ENCODE measurements around the gene LPO.

Gene LPO

DNA sequence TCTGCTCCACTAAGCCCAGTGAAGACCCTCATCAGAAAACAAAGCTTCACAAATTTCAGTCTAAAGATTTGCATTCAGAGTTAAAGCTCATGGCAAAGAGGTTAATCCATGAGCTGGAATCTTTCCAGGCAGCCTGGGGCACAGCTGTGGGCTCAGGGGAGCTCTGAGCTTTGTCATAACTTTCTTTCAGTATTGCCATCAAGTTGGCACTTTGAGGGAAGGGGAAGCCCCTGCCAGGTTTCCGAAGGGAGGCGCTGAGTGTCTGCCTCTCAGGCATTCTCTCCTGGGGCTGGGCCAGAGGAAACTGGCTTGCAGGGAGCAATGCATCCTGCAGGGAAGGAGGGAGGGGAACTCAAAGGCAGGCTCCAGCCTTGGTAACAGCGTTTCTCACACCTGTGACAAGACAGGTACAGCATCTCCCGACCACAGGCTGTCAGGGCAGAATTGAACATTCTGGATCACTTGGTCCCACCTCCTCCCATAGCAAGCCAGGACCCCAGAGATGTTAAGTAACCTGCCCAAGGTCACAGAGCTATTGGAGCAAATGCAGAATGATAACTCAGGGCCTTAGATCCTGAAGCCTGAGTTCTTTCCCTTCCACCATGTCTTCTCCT lies 3.9 kb downstream of the LPO start:
- Histone ChIP-seq H3K36me3 (ENCODE audit: control insufficient read depth, insufficient read depth, low read length) (no peaks in the 10 kb centered on the region), H3K4me3 (ENCODE audit: insufficient read depth, low read depth, low read length) (no peak overlapping the region), H3K27ac (ENCODE audit: insufficient read depth, low read depth, low read length, poor library complexity, severe bottlenecking) (no peak overlapping the region), H3K27me3 (ENCODE audit: control insufficient read depth, insufficient read depth, low read length, poor library complexity, severe bottlenecking) (peaks cover 48% of the 10 kb centered on the region), H3K4me1 (ENCODE audit: control insufficient read depth, insufficient read depth, low read length) (no peaks in the 10 kb centered on the region), H3K9me3 (ENCODE audit: control insufficient read depth, low read length) (no peaks in the 10 kb centered on the region)
- 26 to 32% methylated on average over 4 of the region's 4 CpGs for WGBS, 2 experiments

DNA sequence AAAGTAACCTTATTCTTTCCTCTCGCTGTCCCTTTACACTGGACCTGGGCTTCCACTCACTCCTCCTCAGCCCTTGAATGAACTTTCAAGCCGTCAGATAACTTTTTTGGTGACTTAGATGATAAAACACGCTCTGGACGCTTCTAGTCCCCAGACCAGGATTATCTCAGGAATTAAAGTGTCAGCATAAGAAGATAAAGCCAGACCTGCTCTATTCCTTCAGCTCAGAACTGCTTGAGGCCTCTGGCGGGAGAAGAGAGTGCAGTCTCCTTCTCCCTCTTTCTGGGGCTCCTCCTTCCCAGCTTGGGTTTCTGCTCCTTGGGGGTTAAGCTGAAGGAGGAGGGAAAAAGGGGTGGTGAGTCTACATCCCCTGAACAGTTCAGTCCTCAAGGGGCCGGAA lies 6.6 kb downstream of the LPO start:
- no peak overlapping the region for H3K27ac ChIP-seq (ENCODE audit: insufficient read depth, low read depth, low read length, poor library complexity, severe bottlenecking)
- no peak overlapping the region for H3K4me3 ChIP-seq (ENCODE audit: insufficient read depth, low read depth, low read length)
- WGBS, 2 experiments = 85 to 89% methylated on average over 6 of the region's 6 CpGs
- H3K27me3 ChIP-seq (ENCODE audit: control insufficient read depth, insufficient read depth, low read length, poor library complexity, severe bottlenecking) = peaks cover 68% of the 10 kb centered on the region
- no peaks in the 10 kb centered on the region for H3K36me3 ChIP-seq (ENCODE audit: control insufficient read depth, insufficient read depth, low read length)
- no peaks in the 10 kb centered on the region for H3K9me3 ChIP-seq (ENCODE audit: control insufficient read depth, low read length)
- no peaks in the 10 kb centered on the region for H3K4me1 ChIP-seq (ENCODE audit: control insufficient read depth, insufficient read depth, low read length)

DNA sequence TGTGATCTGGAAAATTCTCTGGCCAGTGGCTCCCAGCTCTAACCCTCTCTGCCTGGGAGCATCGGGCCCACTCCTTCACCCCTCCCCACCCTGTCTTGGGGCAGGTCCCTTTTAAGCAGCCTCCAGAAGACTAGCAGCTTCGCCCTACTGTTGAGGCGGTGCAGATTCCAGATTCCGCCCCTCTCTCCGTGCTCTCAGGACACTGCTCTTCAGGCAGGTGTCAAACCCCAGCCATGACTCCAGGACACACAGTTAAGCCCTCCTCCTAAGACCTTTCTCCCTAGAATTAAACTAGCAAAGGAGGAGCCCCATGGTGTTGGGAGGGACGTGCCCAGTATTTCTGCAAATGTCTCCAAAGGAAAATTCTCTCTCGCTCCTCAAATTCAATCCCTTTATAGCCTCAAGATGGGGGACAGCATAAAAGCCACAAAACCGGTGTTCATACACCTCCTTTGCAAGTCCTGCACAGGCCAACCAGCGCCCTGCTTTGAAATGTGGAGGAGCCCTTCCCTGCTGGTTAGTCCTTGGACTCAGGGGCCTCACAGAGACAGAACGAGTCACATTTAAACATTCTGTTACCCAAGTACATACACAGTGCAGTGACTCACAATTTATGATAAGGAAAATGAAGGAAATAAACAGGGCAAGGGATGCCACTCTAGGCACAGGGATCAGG lies 7.2 kb downstream of the LPO start:
- Histone ChIP-seq H3K4me1 (ENCODE audit: control insufficient read depth, insufficient read depth, low read length) (no peaks in the 10 kb centered on the region), H3K36me3 (ENCODE audit: control insufficient read depth, insufficient read depth, low read length) (no peaks in the 10 kb centered on the region), H3K9me3 (ENCODE audit: control insufficient read depth, low read length) (no peaks in the 10 kb centered on the region), H3K27ac (ENCODE audit: insufficient read depth, low read depth, low read length, poor library complexity, severe bottlenecking) (no peak overlapping the region), H3K27me3 (ENCODE audit: control insufficient read depth, insufficient read depth, low read length, poor library complexity, severe bottlenecking) (peaks cover 71% of the 10 kb centered on the region), H3K4me3 (ENCODE audit: insufficient read depth, low read depth, low read length) (no peak overlapping the region)
- WGBS, 2 experiments = 76 to 79% methylated on average over 10 of the region's 10 CpGs

DNA sequence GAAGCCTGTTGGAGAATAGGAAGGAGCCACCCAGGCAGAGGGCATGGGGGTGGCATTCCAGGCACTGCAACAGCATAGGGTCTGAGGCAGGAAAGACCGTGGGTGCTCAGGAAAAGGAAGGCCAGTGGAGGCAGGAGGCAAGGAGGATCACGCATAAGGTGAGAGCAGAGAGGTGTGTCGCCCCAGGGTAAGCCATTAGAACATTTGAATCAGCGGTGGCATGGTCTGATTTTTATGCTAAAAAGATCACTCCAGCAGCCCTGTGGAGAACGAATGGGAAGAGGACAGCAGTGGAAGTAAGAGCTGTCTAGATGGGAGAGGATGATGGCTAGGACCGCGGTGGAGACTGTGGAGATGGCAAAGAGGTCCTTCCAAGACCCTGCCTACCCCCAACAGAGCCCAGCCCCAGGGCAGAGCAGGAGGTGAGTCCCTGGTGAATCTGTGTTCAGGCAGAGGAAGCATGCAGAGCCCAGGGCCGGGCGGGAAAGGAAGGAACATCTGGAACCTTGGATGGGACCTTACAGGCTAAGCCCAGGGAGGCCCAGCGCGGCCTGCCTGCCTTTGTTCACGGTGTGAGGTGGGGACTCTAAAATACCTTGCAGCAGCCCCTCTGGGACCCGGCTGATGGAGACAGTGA lies 7.8 kb downstream of the LPO start:
- no peaks in the 10 kb centered on the region for H3K9me3 ChIP-seq (ENCODE audit: control insufficient read depth, low read length)
- H3K4me3 ChIP-seq (ENCODE audit: insufficient read depth, low read depth, low read length) = no peak overlapping the region
- no peaks in the 10 kb centered on the region for H3K36me3 ChIP-seq (ENCODE audit: control insufficient read depth, insufficient read depth, low read length)
- H3K4me1 ChIP-seq (ENCODE audit: control insufficient read depth, insufficient read depth, low read length) = no peaks in the 10 kb centered on the region
- peaks cover 78% of the 10 kb centered on the region for H3K27me3 ChIP-seq (ENCODE audit: control insufficient read depth, insufficient read depth, low read length, poor library complexity, severe bottlenecking)
- H3K27ac ChIP-seq (ENCODE audit: insufficient read depth, low read depth, low read length, poor library complexity, severe bottlenecking) = no peak overlapping the region
- WGBS, 2 experiments = 84 to 86% methylated on average over 13 of the region's 13 CpGs

DNA sequence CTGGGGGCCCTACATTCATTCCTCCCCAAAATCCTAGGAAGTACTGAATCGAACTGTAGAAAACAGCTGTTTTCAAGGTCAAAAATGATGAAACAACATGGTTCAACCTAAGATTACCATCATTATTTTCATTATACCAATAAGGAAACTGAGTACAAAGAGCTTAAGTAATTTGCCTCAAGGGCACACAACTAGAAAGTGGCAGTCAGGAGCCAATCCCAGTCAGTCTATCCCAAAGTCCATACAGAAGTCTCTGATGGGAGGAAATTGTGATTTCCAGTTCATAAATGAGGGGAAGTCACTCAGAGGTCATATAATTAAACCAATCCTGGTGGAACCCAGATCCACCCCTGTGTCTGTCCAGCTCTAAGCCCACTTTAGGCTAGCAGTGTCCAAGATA lies 8.4 kb downstream of the LPO start:
- H3K36me3 ChIP-seq (ENCODE audit: control insufficient read depth, insufficient read depth, low read length) = no peaks in the 10 kb centered on the region
- H3K4me1 ChIP-seq (ENCODE audit: control insufficient read depth, insufficient read depth, low read length) = no peaks in the 10 kb centered on the region
- WGBS, 2 experiments = 80 to 94% methylated on average over 1 of the region's 1 CpG
- no peaks in the 10 kb centered on the region for H3K9me3 ChIP-seq (ENCODE audit: control insufficient read depth, low read length)
- H3K27me3 ChIP-seq (ENCODE audit: control insufficient read depth, insufficient read depth, low read length, poor library complexity, severe bottlenecking) = peaks cover 78% of the 10 kb centered on the region
- no peak overlapping the region for H3K4me3 ChIP-seq (ENCODE audit: insufficient read depth, low read depth, low read length)
- no peak overlapping the region for H3K27ac ChIP-seq (ENCODE audit: insufficient read depth, low read depth, low read length, poor library complexity, severe bottlenecking)

DNA sequence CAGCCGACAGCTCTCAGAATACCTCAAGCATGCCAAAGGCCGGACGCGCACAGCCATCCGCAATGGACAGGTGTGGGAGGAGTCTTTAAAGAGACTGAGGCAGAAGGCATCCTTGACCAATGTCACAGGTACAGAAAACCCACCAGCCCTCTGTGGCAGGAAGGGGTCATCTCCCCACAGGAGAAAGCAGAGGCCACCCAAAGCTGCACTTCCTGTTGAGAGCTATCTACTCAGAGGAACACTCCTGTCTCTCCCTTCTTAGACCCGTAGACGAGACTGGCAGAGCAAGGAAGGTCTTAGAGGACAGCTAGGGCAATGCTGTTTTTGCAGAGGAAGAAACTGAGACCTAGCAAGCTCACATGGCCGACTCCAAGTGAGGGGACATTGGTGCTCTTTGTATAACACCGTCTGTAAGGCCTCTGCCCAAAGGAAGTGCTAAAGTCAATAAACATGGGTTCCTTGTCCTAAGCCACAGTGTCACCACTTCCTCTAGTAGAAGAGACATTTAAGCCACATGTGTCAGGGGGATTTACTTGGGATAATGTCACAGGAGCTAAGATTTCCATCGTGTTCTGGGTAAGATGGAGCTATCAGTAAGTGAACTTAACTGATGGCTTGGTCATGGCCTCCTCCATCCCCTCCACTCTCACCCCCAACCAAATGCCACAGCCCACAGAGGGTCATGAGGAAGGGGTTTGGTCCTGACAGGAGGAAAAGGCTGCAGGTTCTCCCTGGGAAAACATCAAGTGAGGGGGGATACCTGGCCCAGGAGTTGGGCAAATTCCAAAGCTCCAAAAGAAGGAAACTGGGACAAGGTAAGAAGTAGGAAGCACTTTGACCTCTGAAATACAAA lies 9.4 kb downstream of the LPO start:
- Histone ChIP-seq H3K27me3 (ENCODE audit: control insufficient read depth, insufficient read depth, low read length, poor library complexity, severe bottlenecking) (peaks cover 85% of the 10 kb centered on the region), H3K36me3 (ENCODE audit: control insufficient read depth, insufficient read depth, low read length) (no peaks in the 10 kb centered on the region), H3K4me1 (ENCODE audit: control insufficient read depth, insufficient read depth, low read length) (no peaks in the 10 kb centered on the region), H3K27ac (ENCODE audit: insufficient read depth, low read depth, low read length, poor library complexity, severe bottlenecking) (no peak overlapping the region), H3K9me3 (ENCODE audit: control insufficient read depth, low read length) (no peaks in the 10 kb centered on the region), H3K4me3 (ENCODE audit: insufficient read depth, low read depth, low read length) (no peak overlapping the region)
- WGBS, 2 experiments = 86 to 94% methylated on average over 10 of the region's 10 CpGs

DNA sequence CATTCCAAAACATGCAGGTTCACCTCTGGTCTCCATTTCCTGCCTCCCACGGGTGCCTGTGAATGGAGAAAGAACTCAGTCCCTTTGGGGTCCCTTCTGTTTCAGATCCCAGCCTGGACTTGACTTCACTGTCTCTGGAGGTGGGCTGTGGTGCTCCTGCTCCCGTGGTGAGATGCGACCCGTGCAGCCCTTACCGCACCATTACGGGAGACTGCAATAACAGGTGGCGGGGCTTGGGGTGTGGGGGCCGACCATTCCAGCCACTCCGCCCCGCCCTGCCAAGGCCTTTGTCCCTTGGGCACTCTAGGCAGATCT lies 10.5 kb downstream of the LPO start:
- WGBS, 2 experiments = 44 to 47% methylated on average over 10 of the region's 10 CpGs
- Histone ChIP-seq H3K36me3 (ENCODE audit: control insufficient read depth, insufficient read depth, low read length) (no peaks in the 10 kb centered on the region), H3K27ac (ENCODE audit: insufficient read depth, low read depth, low read length, poor library complexity, severe bottlenecking) (no peak overlapping the region), H3K9me3 (ENCODE audit: control insufficient read depth, low read length) (no peaks in the 10 kb centered on the region), H3K4me3 (ENCODE audit: insufficient read depth, low read depth, low read length) (no peak overlapping the region), H3K27me3 (ENCODE audit: control insufficient read depth, insufficient read depth, low read length, poor library complexity, severe bottlenecking) (peaks cover 88% of the 10 kb centered on the region), H3K4me1 (ENCODE audit: control insufficient read depth, insufficient read depth, low read length) (no peaks in the 10 kb centered on the region)

DNA sequence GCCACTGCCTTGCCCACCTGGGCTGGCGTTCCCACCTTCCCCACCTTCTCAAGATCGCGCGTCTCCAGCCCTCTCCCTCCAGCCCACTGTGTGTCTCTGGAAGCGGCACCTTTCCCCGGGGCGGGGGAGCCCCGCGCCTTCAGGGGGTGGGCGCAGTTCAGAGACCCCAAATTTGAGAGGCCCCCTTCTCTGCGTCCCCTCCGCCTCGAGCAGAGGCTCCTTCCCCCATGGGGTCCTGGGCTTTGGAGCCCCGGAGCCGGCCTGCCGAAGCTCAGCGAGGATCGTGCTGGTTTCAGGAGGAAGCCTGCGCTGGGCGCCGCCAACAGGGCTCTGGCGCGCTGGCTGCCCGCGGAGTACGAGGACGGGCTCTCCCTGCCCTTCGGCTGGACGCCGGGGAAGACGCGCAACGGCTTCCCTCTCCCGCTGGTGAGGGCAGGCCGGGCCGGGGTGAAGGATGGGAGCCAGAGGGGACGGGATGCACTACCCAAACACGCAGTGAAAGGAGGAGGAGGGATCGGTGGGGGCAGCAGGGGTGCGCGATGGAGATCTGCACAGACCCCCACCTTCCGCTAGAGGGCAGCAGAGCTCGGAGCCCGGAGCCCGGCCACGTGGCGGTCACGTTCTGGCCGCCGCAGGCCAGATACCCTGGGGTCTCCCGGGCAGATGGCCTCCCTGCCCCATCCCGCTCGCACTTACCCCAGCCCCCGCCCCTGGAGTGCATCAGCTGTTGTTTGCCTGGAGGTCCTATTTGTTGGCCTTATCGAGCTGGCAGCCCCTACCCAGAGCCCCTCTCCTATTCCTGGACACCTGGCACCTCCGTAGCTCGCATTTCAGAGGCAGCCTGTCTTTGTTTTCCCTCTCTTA lies 11.1 kb downstream of the LPO start:
- no peaks in the 10 kb centered on the region for H3K9me3 ChIP-seq (ENCODE audit: control insufficient read depth, low read length)
- no peaks in the 10 kb centered on the region for H3K36me3 ChIP-seq (ENCODE audit: control insufficient read depth, insufficient read depth, low read length)
- no peak overlapping the region for H3K27ac ChIP-seq (ENCODE audit: insufficient read depth, low read depth, low read length, poor library complexity, severe bottlenecking)
- no peaks in the 10 kb centered on the region for H3K4me1 ChIP-seq (ENCODE audit: control insufficient read depth, insufficient read depth, low read length)
- H3K27me3 ChIP-seq (ENCODE audit: control insufficient read depth, insufficient read depth, low read length, poor library complexity, severe bottlenecking) = peaks cover 91% of the 10 kb centered on the region
- peak overlapping the region; percentile 14 for H3K4me3 ChIP-seq (ENCODE audit: insufficient read depth, low read depth, low read length)
- 11 to 12% methylated on average over 57 of the region's 57 CpGs for WGBS, 2 experiments

DNA sequence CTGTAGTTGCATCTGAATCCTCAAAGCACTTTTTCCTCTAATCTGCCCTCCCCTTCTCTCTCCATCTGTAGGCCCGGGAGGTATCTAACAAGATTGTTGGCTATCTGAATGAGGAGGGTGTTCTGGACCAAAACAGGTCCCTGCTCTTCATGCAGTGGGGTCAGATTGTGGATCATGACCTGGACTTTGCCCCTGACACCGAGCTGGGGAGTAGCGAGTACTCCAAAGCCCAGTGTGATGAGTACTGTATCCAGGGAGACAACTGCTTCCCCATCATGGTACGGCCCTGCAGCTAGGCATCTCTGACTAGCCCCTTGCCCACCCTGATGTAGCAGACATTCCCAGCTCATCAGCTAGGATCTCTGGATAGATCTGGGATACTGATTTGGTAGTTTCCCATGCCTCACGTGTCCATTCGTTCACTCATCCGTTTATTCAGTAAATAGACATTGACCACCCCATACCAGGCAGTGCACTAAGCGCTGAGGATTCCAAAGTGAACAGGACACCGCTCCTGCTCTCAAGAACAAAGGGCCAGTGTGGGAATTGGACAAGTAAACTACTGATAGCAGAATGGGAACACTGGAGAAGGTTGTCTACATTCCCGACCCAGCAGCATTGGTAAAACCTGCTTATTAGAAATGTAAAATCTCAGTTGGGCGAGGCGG lies 12.1 kb downstream of the LPO start:
- Histone ChIP-seq H3K36me3 (ENCODE audit: control insufficient read depth, insufficient read depth, low read length) (no peaks in the 10 kb centered on the region), H3K9me3 (ENCODE audit: control insufficient read depth, low read length) (no peaks in the 10 kb centered on the region), H3K27ac (ENCODE audit: insufficient read depth, low read depth, low read length, poor library complexity, severe bottlenecking) (no peak overlapping the region), H3K27me3 (ENCODE audit: control insufficient read depth, insufficient read depth, low read length, poor library complexity, severe bottlenecking) (peaks cover 93% of the 10 kb centered on the region), H3K4me3 (ENCODE audit: insufficient read depth, low read depth, low read length) (no peak overlapping the region), H3K4me1 (ENCODE audit: control insufficient read depth, insufficient read depth, low read length) (no peaks in the 10 kb centered on the region)
- 94% methylated on average over 12 of the region's 12 CpGs for WGBS, 2 experiments
